ENCODE results near the gene TIMP3. TPM values are rescaled to one million over a fixed set of nuclear protein-coding genes. Genes with fewer than 3 reads are reported as not detected.
"Not testable (repeated sequence)": the region's sequence is repeated elsewhere in the genome, so short reads cannot be mapped to it uniquely, and the experiment has no call there.

Gene TIMP3
- total RNA-seq, 1 experiment from 2014 or later: 3.3 TPM

DNA sequence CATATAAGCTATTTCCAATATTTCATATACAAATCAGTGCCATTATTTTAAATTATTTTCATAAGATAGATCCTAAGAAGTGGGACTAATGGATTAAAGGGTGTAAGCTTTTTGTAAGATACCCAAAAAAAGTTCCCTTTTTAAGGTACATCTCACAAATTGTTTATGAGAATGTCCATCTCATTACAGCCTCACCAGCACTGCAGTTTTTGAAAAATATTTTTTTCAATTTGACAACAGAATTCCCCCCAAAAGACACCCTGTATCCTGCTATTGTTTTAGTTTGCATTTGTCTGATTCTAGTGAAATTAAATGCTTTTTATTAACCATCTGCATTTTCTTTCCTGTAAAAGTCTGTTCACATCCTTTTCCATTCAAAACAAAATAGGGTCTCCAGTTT is 69.0 kb downstream of the TIMP3 start (continued):
- TF ChIP-seq, protein P1, sequence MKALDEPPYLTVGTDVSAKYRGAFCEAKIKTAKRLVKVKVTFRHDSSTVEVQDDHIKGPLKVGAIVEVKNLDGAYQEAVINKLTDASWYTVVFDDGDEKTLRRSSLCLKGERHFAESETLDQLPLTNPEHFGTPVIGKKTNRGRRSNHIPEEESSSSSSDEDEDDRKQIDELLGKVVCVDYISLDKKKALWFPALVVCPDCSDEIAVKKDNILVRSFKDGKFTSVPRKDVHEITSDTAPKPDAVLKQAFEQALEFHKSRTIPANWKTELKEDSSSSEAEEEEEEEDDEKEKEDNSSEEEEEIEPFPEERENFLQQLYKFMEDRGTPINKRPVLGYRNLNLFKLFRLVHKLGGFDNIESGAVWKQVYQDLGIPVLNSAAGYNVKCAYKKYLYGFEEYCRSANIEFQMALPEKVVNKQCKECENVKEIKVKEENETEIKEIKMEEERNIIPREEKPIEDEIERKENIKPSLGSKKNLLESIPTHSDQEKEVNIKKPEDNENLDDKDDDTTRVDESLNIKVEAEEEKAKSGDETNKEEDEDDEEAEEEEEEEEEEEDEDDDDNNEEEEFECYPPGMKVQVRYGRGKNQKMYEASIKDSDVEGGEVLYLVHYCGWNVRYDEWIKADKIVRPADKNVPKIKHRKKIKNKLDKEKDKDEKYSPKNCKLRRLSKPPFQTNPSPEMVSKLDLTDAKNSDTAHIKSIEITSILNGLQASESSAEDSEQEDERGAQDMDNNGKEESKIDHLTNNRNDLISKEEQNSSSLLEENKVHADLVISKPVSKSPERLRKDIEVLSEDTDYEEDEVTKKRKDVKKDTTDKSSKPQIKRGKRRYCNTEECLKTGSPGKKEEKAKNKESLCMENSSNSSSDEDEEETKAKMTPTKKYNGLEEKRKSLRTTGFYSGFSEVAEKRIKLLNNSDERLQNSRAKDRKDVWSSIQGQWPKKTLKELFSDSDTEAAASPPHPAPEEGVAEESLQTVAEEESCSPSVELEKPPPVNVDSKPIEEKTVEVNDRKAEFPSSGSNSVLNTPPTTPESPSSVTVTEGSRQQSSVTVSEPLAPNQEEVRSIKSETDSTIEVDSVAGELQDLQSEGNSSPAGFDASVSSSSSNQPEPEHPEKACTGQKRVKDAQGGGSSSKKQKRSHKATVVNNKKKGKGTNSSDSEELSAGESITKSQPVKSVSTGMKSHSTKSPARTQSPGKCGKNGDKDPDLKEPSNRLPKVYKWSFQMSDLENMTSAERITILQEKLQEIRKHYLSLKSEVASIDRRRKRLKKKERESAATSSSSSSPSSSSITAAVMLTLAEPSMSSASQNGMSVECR (CRISPR knock-in tag; IDR thresholded peaks at IDR 0.05; ENCODE audit: borderline replicate concordance): no peak
- TF ChIP-seq ZNF671 (CRISPR knock-in tag; IDR thresholded peaks at IDR 0.05) (no peak), ZNF317 (CRISPR knock-in tag; IDR thresholded peaks at IDR 0.05; ENCODE audit: borderline replicate concordance, low read depth) (no peak), TEAD4 (CRISPR knock-in tag; IDR thresholded peaks at IDR 0.05) (no peak), HMGA2 (CRISPR knock-in tag; IDR thresholded peaks at IDR 0.05) (no peak), KAT7 (CRISPR knock-in tag; IDR thresholded peaks at IDR 0.05; ENCODE audit: borderline replicate concordance) (no peak), CREB1 (CRISPR knock-in tag; IDR thresholded peaks at IDR 0.05) (no peak)
- TF ChIP-seq, protein P2, sequence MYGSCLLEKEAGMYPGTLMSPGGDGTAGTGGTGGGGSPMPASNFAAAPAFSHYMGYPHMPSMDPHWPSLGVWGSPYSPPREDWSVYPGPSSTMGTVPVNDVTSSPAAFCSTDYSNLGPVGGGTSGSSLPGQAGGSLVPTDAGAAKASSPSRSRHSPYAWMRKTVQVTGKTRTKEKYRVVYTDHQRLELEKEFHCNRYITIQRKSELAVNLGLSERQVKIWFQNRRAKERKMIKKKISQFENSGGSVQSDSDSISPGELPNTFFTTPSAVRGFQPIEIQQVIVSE (CRISPR knock-in tag; IDR thresholded peaks at IDR 0.05; ENCODE audit: borderline replicate concordance): no peak
- TF ChIP-seq, protein P3, sequence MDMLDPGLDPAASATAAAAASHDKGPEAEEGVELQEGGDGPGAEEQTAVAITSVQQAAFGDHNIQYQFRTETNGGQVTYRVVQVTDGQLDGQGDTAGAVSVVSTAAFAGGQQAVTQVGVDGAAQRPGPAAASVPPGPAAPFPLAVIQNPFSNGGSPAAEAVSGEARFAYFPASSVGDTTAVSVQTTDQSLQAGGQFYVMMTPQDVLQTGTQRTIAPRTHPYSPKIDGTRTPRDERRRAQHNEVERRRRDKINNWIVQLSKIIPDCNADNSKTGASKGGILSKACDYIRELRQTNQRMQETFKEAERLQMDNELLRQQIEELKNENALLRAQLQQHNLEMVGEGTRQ (CRISPR knock-in tag; IDR thresholded peaks at IDR 0.05): no peak
- TF ChIP-seq, protein P4, sequence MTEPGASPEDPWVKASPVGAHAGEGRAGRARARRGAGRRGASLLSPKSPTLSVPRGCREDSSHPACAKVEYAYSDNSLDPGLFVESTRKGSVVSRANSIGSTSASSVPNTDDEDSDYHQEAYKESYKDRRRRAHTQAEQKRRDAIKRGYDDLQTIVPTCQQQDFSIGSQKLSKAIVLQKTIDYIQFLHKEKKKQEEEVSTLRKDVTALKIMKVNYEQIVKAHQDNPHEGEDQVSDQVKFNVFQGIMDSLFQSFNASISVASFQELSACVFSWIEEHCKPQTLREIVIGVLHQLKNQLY (CRISPR knock-in tag; IDR thresholded peaks at IDR 0.05): no peak
- TF ChIP-seq, protein P5, sequence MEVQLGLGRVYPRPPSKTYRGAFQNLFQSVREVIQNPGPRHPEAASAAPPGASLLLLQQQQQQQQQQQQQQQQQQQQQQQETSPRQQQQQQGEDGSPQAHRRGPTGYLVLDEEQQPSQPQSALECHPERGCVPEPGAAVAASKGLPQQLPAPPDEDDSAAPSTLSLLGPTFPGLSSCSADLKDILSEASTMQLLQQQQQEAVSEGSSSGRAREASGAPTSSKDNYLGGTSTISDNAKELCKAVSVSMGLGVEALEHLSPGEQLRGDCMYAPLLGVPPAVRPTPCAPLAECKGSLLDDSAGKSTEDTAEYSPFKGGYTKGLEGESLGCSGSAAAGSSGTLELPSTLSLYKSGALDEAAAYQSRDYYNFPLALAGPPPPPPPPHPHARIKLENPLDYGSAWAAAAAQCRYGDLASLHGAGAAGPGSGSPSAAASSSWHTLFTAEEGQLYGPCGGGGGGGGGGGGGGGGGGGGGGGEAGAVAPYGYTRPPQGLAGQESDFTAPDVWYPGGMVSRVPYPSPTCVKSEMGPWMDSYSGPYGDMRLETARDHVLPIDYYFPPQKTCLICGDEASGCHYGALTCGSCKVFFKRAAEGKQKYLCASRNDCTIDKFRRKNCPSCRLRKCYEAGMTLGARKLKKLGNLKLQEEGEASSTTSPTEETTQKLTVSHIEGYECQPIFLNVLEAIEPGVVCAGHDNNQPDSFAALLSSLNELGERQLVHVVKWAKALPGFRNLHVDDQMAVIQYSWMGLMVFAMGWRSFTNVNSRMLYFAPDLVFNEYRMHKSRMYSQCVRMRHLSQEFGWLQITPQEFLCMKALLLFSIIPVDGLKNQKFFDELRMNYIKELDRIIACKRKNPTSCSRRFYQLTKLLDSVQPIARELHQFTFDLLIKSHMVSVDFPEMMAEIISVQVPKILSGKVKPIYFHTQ (CRISPR knock-in tag; IDR thresholded peaks at IDR 0.05): no peak

DNA sequence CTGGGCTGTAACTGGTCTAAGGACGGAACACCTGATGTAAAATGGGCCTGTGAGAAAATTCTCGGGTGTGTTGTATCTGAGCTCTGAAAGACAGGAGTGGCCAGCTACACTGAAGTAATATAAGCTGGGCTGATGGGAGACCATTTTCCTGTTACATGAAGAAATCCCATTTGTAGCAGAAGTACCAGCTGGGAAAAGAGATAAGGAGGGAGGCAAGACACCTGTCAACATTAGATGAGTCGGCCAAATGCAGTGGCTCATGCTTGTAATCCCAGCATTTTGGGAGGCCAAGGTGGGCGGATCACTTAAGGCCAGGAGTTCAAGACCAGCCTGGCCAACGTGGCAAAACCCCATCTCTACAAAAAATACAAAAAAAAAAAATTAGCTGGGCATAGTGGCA is 72.1 kb downstream of the TIMP3 start:
- ATAC-seq; H3K27me3 Mint-ChIP-seq (ENCODE audit: low read depth); H3K4me1 Mint-ChIP-seq; H3K9me3 Mint-ChIP-seq; DNase-seq (ENCODE audit: low spot score); H3K4me3 Mint-ChIP-seq; H3K36me3 Mint-ChIP-seq; CTCF ChIA-PET; H3K27ac Mint-ChIP-seq; POLR2A ChIA-PET: not testable (repeated sequence)

DNA sequence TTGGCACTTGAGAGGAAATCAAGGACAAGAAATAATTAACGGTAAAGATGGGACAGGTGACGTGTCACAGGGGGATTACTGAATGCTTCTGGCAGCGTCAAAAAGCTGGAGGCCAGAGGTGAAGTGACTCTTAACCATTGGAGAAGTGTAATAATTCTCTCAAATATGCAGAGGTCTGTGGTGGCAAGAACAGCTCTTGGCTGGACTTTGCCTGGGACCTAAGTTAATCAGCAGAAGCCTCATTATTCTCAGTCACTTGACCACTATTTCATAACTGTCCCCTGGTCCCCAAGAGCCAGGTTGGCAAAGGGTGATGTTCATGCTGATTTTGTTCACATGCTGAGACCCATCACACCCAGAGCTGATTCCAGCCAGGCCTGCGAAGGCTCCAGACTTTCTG is 72.9 kb downstream of the TIMP3 start:
- ATAC-seq: no peak
- no peak for DNase-seq (ENCODE audit: low spot score)
- Mint-ChIP-seq H3K27ac (no peak overlapping the region), H3K4me1 (no peaks in the 10 kb centered on the region), H3K36me3 (no peaks in the 10 kb centered on the region), H3K4me3 (no peak overlapping the region), H3K9me3 (peaks cover 4% of the 10 kb centered on the region; the same call in 1 of the 2 replicates), H3K27me3 (ENCODE audit: low read depth) (no peaks in the 10 kb centered on the region; the same call in 1 of the 2 replicates)
- no peak for TF ChIP-seq ZNF416 (CRISPR knock-in tag; IDR thresholded peaks at IDR 0.05)
- no peak for TF ChIP-seq NR1H2 (CRISPR knock-in tag; IDR thresholded peaks at IDR 0.05)
- TF ChIP-seq ZNF219 (CRISPR knock-in tag; IDR thresholded peaks at IDR 0.05; ENCODE audit: borderline replicate concordance): no peak
- no peak for TF ChIP-seq PRRX2 (CRISPR knock-in tag; IDR thresholded peaks at IDR 0.05)
- TF ChIP-seq, protein P6, sequence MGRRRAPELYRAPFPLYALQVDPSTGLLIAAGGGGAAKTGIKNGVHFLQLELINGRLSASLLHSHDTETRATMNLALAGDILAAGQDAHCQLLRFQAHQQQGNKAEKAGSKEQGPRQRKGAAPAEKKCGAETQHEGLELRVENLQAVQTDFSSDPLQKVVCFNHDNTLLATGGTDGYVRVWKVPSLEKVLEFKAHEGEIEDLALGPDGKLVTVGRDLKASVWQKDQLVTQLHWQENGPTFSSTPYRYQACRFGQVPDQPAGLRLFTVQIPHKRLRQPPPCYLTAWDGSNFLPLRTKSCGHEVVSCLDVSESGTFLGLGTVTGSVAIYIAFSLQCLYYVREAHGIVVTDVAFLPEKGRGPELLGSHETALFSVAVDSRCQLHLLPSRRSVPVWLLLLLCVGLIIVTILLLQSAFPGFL (CRISPR knock-in tag; IDR thresholded peaks at IDR 0.05; ENCODE audit: borderline replicate concordance): no peak
- no peak for TF ChIP-seq FOXP1 (CRISPR knock-in tag; IDR thresholded peaks at IDR 0.05; ENCODE audit: borderline replicate concordance)
- TF ChIP-seq, protein P7, sequence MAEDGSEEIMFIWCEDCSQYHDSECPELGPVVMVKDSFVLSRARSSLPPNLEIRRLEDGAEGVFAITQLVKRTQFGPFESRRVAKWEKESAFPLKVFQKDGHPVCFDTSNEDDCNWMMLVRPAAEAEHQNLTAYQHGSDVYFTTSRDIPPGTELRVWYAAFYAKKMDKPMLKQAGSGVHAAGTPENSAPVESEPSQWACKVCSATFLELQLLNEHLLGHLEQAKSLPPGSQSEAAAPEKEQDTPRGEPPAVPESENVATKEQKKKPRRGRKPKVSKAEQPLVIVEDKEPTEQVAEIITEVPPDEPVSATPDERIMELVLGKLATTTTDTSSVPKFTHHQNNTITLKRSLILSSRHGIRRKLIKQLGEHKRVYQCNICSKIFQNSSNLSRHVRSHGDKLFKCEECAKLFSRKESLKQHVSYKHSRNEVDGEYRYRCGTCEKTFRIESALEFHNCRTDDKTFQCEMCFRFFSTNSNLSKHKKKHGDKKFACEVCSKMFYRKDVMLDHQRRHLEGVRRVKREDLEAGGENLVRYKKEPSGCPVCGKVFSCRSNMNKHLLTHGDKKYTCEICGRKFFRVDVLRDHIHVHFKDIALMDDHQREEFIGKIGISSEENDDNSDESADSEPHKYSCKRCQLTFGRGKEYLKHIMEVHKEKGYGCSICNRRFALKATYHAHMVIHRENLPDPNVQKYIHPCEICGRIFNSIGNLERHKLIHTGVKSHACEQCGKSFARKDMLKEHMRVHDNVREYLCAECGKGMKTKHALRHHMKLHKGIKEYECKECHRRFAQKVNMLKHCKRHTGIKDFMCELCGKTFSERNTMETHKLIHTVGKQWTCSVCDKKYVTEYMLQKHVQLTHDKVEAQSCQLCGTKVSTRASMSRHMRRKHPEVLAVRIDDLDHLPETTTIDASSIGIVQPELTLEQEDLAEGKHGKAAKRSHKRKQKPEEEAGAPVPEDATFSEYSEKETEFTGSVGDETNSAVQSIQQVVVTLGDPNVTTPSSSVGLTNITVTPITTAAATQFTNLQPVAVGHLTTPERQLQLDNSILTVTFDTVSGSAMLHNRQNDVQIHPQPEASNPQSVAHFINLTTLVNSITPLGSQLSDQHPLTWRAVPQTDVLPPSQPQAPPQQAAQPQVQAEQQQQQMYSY (CRISPR knock-in tag; IDR thresholded peaks at IDR 0.05): no peak
- ChIA-PET CTCF (no interaction called here), POLR2A (no interaction called here)
